HG02884 (cell line): ENCODE results near the gene SASH1.

ENCODE experiments used
- ATAC-seq: cut with Tn5 transposase; IDR thresholded peaks from one replicate; pipeline ENCODE4 v1.9.1; 2021; ENCODE audit warnings: mild to moderate bottlenecking, moderate library complexity; ENCODE audit not compliant: unreplicated experiment

Gene SASH1

DNA sequence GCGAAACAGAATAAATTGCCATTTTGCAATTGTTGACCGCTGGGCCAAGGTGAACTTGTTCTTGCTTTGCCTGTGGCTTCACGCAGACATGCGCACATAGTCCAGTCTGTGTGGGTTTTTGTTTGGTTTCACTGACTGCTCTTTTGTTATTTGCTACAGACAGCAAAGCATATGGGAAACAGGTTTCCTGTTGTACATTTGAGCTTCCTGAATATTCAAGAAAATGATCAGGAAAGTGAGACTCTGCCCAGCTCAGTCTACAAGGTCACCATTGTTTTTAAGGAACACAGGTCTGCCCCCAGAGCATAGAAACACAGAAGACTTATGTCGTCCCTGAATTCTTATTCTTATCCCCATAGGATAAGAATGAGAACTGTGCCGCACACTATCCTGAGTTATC lies 55.6 kb downstream of the SASH1 start:
- ATAC-seq: no peak

DNA sequence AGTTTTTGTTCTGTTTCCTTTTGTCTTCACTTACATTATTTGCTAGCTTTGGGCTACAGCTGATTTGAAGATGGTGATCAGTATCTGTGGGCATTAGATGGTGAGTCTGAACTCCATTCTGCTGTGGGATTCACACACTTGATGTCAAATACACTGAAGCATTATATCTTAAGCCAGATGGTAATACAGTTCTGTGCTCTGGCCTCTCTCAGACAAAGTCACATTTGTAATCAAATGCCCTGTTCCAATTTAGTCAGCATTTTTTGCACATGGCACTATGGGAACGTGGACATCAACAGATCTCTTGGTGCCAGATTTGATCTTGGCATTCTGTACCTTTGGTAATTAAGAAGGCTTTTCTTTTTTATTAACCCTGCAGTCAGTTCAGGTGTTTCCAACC lies 56.0 kb downstream of the SASH1 start:
- no peak for ATAC-seq

DNA sequence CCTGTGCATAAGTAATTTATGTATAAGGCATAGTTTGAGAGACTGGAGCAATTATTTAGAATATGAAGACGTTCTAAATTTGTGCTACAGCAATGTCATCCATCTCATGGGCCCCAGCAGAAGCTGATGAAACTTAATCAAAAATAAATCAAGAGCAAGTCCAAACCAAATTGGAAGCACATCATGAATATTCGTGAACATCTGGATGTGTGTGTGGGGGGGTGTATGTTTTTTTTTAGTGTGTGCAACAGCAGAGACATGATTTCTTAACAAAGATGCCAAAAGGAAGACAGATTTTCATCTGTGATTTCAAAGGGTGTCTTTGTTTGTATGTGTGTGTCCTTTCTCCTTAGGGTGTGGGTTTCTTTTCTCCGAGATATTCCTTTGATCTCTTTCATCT lies 58.9 kb downstream of the SASH1 start:
- no peak for ATAC-seq

DNA sequence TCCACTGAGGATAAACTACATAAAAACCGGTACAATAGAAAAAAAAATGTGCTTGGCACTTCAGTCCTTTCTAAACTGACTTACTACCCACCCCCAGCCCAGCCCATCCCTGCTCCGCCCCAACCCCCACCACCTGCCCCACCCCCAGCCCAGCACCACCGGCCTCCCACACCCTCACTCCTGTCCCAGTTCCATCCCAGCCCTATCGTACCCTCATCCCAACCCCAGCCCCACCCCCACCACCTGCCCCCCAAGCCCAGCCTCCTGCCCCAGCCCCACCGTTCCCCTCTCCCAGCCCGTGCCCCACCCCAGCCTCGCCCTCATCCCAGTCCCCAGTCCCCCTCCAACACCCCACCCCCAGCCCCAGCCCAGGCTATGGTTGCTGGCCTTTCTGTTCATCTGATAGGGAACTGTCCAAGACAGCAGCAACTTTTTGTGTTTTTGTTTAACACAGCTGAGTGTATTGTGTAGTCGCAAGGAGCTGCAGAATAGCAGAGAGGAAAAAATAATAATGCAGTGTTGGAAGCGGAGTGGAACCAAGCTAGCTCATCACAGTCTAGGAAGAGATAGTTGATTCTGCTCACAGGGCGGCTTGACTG lies 61.9 kb downstream of the SASH1 start:
- ATAC-seq: no peak

DNA sequence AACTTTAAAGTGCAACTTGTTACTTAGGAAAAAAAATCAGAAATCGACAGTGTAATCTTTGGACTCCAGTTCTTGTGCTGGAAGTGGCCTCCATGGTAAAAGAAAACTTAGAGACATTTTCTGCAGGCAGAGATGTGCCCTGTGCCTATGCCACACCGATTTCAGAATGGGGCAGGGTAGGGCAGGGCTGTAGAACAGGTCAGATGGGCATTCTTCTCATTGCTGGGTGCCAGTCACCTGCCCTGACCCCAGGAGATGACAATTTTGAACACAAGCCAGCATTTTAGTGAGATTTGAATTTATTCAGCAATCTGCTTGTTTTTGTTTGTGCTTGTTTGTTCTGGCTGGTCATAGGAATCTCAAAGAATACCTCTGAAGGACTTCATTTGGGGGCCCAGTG lies 63.3 kb downstream of the SASH1 start:
- ATAC-seq: no peak

DNA sequence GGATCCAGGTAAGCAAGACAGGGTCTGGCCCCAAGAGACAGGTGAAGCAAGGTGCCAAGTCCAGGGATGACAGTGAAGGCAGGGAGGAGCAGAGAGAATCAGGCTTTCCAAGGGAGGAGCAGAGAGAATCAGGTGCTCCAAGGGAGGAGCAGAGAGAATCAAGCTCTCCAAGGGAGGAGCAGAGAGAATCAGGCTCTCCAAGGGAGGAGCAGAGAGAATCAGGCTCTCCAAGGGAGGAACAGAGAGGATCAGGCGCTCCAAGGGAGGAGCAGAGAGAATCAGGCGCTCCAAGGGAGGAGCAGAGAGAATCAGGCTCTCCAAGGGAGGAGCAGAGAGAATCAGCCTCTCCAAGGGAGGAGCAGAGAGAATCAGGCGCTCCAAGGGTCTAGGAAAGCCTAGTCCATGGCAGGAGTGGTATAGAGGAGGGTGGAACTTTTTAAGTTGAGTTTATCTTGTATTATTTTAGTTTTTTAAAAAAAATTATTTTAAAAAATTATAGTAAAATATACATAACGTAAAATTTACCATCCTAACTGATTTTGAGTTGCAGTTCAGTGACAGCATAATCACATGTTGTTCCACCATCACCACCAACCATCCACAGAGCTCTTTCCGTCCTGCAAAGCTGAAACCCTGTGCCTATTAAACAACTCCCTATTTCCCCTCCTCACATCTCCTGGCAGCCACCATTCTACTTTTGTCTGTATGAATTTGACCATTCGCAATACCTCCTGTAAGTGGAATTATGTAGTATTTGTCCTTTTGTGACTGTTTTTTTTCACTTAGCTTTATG lies 64.1 kb downstream of the SASH1 start:
- no peak for ATAC-seq

DNA sequence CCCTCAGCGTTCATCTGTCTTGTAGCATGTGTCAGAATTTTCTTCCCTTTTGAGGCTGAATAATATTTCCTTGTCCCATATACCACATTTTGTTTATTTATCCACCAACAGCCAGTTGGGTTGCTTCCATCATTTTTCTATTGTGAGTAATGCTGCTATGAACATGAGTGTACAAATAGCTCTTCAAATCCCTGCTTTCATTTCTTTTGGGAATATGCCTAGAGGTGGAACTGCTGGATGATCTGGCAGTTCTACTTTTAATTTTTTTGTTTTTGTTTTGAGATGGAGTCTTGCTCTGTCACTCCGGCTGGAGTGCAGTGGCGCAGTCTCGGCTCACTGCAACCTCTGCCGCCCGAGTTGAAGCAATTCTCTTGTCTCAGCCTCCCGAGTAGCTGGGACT lies 64.7 kb downstream of the SASH1 start:
- ATAC-seq: no peak

DNA sequence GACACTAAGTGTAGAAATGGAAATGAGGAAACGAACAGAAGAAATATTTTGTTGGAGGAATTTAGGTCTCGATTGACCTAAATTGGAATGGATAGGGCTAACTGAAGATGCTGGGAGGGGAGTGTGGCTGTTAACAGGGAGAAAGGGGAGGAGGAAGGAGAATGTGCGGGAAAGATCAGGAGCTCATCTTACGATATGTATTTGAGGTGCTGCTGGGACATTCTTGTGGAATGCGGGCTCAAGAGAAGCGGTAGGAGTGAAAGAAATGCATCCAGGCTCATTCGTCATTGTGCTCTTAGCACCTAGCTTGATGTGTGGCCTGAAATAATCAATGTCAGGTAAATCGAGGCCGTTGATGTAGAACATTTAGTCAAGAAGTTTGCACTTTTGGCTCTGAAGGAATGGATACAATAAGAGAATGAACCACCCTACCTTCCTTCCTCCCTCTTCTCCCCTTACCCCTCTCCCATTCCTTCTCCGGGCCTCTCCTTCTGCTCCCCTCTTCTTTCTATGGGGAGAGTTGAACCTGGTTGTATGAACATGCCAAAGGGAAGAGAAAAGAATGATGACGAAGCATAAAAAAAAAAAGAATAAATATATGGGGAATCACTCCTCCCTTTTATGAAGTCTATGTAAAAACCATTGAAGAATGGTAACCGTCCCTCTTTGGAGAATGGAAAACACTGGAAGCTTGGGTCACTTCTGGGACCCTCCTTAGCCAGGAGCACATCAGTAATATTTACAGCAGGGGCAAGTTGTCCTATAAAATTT lies 70.9 kb downstream of the SASH1 start:
- no peak for ATAC-seq

DNA sequence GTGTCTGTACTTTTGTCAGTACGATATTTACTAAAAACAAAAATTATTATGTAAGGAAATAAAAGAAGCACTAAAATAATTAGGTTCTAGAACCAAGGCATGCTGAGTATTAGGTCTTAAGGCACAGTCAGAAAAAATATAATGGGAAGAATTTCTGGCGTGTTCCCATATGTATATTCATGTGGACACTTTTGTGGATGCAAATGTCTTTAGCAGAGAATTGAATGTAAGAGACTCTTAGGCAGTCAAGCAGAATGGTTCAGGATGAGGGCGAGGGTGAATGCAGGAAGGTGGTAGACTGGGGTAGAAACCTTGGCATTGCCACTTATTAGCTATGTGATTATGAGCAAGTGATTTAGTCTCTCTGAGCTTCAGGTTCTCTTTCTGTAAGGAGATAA lies 71.5 kb downstream of the SASH1 start:
- no peak for ATAC-seq

DNA sequence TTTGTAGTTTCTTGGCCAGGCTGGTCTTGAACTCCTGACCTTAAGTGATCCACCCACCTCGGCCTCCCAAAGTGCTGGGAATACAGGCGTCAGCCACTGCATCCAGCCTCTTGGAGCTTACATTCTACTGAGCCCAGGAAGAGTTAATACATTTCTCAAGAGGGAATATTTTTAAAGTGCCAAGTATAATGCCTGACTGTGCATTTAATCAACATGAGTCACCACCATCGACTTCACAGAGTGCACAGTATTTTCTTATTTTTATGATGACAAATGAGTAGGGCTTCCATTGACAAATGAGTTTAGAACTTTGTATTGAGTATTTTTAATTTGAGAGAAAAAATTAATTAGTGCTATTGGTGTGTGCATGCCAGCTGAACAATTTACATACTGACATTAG lies 72.2 kb downstream of the SASH1 start:
- ATAC-seq: no peak

DNA sequence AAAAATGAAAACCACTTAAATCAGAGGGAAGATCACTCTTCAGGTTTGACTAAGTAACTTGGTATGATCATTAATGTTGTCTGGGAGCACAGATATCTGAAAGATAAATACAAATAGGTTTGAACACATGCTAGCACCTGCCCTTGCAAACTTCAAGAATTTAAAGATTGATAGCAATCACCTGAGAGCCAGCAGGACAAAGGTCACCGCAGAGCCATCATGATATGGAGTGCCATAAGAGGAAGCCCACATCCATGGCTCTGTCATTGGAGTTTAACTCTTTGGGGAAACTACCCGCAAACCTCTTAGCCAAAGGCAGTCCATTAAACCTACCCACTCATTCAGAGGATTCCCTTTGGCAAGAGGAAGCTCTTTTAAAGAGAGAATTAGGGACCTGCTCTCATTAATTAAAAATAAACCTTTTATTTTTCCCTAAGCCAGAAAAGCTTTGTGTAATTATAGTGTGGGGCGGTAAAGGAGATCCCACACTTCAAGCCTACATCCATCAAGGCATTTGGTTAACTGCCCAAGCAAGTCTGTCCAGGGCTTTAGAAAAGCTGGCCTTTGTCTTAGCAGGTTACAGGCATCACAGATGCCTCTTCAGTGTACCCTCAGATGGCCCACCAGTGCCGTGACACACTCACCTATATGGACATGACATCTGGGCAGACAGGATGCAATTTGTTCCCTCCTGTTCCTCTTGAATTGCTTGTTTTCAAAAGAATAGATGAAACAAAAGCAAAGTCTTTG lies 73.0 kb downstream of the SASH1 start:
- no peak for ATAC-seq

DNA sequence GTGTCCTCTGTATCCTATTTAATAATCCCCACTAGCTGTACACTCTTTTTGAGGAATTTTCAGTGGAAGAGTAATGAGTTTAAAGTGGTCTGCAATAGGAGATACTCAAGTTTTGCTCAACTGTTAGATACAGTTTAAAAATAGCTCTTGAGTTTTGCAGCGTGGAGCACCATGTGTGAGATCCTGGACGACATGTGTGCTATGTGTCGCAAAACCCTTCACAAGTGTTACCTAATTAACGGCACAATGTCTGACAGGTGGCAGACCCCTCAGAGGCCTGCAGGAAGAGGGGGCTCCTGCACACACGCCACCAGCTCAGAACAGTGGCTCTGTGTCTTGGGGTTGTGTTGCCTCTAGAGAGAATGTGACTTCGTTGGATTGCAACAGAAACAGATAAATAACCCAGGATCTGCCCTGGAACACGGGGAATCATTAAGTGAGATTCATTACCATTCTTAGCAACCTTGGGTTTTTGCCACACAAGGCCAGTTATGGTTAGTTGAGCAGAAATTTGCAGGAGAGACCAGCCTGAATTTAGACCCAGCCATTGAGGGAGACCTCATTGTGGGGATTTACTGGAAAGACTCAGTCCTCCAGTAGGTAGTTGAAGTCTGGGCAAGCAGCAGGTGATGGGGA lies 73.8 kb downstream of the SASH1 start:
- no peak for ATAC-seq

DNA sequence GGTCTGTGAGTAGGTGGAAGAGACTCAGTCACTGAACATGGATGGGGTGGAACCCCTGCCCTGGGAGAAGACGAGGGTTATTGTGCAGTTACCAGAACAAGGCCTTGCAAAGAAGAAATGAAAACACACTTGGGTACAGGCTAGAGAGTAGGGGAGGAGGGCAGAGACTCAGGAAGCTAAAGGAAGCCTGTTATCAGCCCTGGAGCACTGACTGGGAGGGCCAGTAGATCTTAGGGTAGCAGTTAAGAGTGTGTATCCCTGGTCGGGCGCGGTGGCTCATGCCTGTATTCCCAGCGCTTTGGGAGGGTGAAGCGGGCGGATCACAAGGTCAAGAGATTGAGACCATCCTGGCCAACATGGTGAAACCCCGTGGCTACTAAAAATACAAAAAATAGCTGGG lies 74.4 kb downstream of the SASH1 start:
- ATAC-seq: no peak

DNA sequence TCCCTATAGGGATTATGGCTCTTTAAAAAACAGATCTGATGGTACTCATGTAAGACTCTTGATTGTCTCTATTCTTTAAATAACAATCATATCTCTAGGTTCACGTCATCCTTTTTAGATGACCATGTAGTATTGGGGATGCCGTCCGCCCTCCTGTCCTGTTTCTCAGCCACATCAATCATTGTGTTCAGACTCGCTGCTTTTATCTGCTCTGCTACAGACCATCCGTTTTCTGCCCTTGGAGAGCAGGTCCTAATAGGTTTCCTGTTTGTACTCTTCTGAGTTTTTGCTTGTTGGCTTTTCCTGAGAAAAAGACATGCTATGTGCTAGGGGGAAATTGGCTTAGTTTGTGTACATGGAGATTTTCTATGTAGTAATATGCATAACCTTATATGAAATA lies 76.8 kb downstream of the SASH1 start:
- no peak for ATAC-seq

DNA sequence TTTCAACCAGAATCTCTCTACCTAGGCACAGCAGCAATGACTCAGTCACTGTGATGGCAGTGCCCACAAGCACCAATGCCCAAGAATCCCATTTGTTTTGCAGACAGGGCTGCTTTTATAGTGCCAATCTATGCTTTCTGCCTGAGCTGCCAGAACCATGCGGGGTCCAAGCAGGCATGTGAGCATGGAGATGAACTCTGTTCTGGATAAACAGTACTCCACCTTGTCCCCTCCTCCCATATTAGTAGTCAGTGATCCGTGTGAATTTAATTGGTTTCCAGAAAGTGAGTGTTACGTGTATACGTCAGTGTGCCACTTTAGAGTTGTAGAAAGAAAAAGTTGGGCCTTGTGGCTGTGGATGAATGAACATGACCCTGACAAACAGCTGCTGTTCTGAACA lies 79.4 kb downstream of the SASH1 start:
- no peak for ATAC-seq

DNA sequence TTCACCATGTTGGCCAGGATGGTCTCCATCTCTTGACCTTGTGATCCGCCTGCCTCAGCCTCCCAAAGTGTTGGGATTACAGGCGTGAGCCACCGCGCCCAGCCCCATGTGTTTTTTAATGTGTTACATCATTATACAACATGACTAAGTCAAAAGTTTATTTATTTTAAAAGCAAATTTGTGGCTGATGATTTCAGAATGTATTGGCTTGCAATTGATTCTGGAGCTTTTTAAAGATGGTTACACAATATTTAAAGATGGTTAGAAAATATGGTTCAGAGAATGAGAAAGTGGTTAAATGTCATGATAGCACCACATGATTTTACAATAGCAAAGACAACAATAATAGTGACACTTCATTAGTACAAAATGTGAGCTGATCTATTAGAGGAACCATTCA lies 80.5 kb downstream of the SASH1 start:
- no peak for ATAC-seq

DNA sequence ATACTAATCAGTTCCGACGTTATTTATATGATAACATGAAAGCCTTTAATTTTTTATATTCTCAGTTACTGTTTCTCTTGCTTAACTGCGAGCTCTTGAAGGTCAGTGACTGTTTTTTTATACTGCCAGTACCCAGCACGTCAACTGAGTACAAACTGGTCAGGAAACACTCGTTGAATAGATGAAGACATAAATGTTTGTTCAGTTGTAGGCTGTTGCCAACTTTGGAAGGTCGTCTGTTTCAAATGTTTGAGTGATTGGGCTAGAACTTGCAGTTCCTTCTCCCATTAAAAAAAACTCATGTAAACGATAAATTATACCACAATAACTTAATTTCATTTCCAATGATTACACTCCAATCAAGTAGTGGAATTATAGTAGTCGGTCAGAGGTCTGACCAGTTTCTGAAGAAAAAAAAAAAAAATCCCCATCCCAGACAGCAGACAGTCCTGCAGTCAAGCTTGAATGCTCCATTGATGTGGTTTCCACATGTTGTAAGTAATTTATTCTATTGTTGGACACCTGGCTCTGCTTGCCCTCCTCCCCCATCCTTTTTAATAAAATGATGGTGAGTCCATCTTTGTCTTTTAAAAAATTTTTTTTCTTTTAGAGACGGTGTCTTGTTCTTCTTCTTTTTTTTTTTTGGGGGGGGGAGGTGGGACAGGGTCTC lies 81.1 kb downstream of the SASH1 start:
- ATAC-seq: no peak

DNA sequence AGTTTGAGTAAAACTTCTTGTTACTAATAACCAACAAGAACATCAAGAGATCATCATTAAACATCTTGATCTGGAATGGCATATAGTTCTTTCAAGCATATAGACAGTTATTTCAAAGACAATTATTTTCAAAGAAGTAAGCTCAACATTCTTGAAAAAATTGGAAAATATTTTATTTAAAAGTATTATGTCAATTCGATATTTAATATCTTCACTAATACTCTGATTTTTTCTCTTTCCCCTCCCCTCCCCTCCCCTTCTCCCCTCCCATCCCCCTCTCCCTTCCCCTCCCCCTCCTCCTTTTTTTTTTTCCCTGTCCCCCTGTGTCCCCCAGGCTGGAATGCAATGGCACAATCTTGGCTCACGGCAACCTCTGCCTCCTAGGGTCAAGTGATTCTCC lies 82.8 kb downstream of the SASH1 start:
- no peak for ATAC-seq

DNA sequence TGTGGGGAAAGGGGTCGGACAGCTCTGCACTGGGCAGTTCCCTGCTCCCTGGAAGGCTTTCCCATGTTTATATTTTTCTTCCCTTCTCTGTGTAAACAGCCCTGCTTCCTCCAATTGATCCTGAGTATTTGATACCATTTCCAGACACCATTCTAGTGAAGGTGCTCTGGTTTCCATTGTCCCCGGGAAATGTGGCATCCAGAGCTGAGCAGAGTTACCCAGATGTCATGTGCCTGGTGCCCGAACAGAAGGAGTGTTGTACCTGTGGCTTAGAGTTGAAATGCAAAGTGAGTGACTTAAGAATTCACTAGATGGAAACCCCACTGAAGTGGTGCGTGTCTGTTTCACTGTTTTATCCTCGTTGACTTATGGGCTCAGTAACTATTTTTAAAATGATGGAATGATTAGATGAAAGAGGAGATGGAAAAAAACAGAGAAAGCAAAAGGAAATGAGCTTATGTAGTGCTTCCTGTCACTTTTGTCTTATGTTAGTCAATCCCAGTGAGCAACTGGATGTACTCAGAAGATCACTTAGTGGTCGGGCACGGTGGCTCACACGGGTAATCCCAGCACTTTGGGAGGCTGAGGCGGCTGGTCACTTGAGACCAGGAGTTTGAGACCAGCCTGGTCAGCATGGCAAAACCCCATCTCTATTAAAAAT lies 83.8 kb downstream of the SASH1 start:
- no peak for ATAC-seq

DNA sequence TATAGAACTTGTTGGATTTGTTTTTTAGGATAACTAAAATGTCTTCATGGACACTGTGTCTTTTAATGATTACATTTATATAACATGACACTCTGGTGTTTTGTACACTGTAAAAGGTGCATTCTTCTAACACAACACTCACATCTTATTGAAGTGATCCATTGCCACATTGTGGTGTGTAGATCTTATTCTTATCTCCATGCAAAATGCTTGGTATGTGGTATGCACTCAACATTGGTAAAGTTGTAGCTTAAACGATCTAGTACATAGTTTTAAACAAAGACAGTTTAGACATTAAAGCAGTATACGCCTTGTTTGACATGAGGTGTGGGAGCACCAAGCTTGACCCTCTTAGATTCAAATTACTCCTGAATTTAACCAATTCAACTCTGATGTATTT lies 84.7 kb downstream of the SASH1 start:
- ATAC-seq: no peak
